Keratinocyte (primary cell): ENCODE data around the gene VDAC2. TPM values are rescaled to one million over a fixed set of nuclear protein-coding genes. Genes with fewer than 3 reads are reported as not detected.
"Not testable (repeated sequence)": the region's sequence is repeated elsewhere in the genome, so short reads cannot be mapped to it uniquely, and the experiment has no call there.

Experiments
- DNase-seq: peaks from one replicate; pipeline ENCODE4 v3.0.0-alpha.2; 2011; ENCODE audit warnings: low read depth, missing footprints, low spot score
- FAIRE-seq: peaks from 2 replicates; lab custom pipeline; 2011; peaks lifted over from hg19 to GRCh38; lab: Jason Lieb, UNC
- H2AFZ ChIP-seq: 2 replicates; pipeline ENCODE4 v1.6.0; 2012; ENCODE audit warnings: low read length, control low read depth, inconsistent platforms; ENCODE audit not compliant: control insufficient read depth
- H3K27ac ChIP-seq: 2 replicates; pipeline ENCODE4 v1.5.1; 2011; ENCODE audit warnings: low read length; ENCODE audit not compliant: control insufficient read depth, insufficient read depth
- H3K27me3 ChIP-seq: 3 replicates; pipeline ENCODE4 v1.6.0; 2011; ENCODE audit warnings: low read length; ENCODE audit not compliant: control insufficient read depth, insufficient read depth; ENCODE audit errors: extremely low read depth
- H3K36me3 ChIP-seq, 2 experiments: 2 replicates in 1 of 2; 3 replicates in 1 of 2; pipeline ENCODE4 v1.5.1; 2011; ENCODE audit warnings: low read length in 2 of 2, mild to moderate bottlenecking in 1 of 2; ENCODE audit not compliant: control insufficient read depth in 2 of 2, insufficient read depth in 2 of 2; ENCODE audit errors: extremely low read depth in 1 of 2
- H3K4me1 ChIP-seq: 3 replicates; pipeline ENCODE4 v1.5.1; 2011; ENCODE audit warnings: low read length; ENCODE audit not compliant: control insufficient read depth, insufficient read depth; ENCODE audit errors: extremely low read depth
- H3K4me2 ChIP-seq: 3 replicates; pipeline ENCODE4 v1.6.0; 2011; ENCODE audit warnings: low read depth, low read length; ENCODE audit not compliant: control insufficient read depth, insufficient read depth; ENCODE audit errors: extremely low read depth
- H3K4me3 ChIP-seq, 3 experiments: fragments of 200-600 bp in 1 of 3; sonication (generic) in 1 of 3; 2 replicates in 2 of 3; 3 replicates in 1 of 3; pipeline ENCODE4 v1.5.1; 2011 to 2016; ENCODE audit warnings: low read length in 3 of 3, mild to moderate bottlenecking in 3 of 3, control low read depth in 2 of 3, inconsistent platforms in 1 of 3, low read depth in 1 of 3, mixed read lengths in 1 of 3, mixed run types in 1 of 3, moderate library complexity in 1 of 3; ENCODE audit not compliant: control insufficient read depth in 2 of 3, insufficient read depth in 2 of 3; ENCODE audit errors: extremely low read depth in 1 of 3
- H3K79me2 ChIP-seq: 2 replicates; pipeline ENCODE4 v1.6.0; 2012; ENCODE audit warnings: low read length; ENCODE audit not compliant: control insufficient read depth, insufficient read depth
- H3K9ac ChIP-seq: 3 replicates; pipeline ENCODE4 v1.6.0; 2011; ENCODE audit warnings: low read length; ENCODE audit not compliant: control insufficient read depth, insufficient read depth; ENCODE audit errors: extremely low read depth
- H3K9me1 ChIP-seq: 3 replicates; pipeline ENCODE4 v1.6.0; 2011; ENCODE audit warnings: low read length; ENCODE audit not compliant: control insufficient read depth, insufficient read depth; ENCODE audit errors: extremely low read depth
- H3K9me3 ChIP-seq: 2 replicates; pipeline ENCODE4 v1.5.1; 2012; ENCODE audit warnings: low read depth, low read length; ENCODE audit not compliant: control insufficient read depth
- H4K20me1 ChIP-seq: 3 replicates; pipeline ENCODE4 v1.6.0; 2011; ENCODE audit warnings: low read length; ENCODE audit not compliant: control insufficient read depth, insufficient read depth; ENCODE audit errors: extremely low read depth
- CTCF ChIP-seq, 3 experiments: IDR thresholded peaks in 1 of 3; conservative IDR thresholded peaks in 1 of 3; optimal IDR thresholded peaks in 1 of 3; 2 replicates in 2 of 3; 3 replicates in 1 of 3; pipeline versions ENCODE3 to v1.5.1; 2011; ENCODE audit warnings: low read length in 3 of 3, mild to moderate bottlenecking in 3 of 3, moderate library complexity in 2 of 3, control low read depth in 1 of 3, inconsistent platforms in 1 of 3; ENCODE audit not compliant: insufficient read depth in 2 of 3; ENCODE audit errors: extremely low read depth in 1 of 3
- EZH2 ChIP-seq: IDR thresholded peaks from one replicate; pipeline ENCODE4 v1.6.1; 2012; ENCODE audit warnings: inconsistent platforms, mild to moderate bottlenecking, low read length, moderate library complexity
- dilution Hi-C: fragments of 300-500 bp; cut with MboI; formaldehyde crosslinking; loops from one replicate; pipeline ENCODE4 v1.7.0; 2020; ENCODE audit warnings: low sequenced_read_pairs; ENCODE audit not compliant: extremely low pct_ligation_motif_present
- polyA plus RNA-seq, 5 experiments: library from polyadenylated mRNA; depleted of rRNA in 3 of 5; stranded (reverse) in 3 of 5; stranded (forward) in 1 of 5; unstranded in 1 of 5; fragments of >200 nt; gene quantifications; 1 replicate in 1 of 5; 2 replicates in 3 of 5; 3 replicates in 1 of 5; pipeline versions ENCODE4 v1.2.1 to v1.2.3, GENCODE V29; 2011 to 2012; ENCODE audit warnings: missing spikeins in 2 of 5, low read depth in 1 of 5, low replicate concordance in 1 of 5

The VDAC2 gene
- polyA plus RNA-seq, 1 donor (not counting 4 experiments of a cell fraction or from before 2014, with no cell fraction given), result 152 TPM

GRCh38 chr10:75212343-75212742 is 1.7 kb downstream of the VDAC2 start:
- no peak for DNase-seq
- peaks cover 67% of the 10 kb centered on the region for H3K4me1 ChIP-seq
- H3K36me3 ChIP-seq, result peaks cover 5 to 36% of the 10 kb centered on the region in 2 experiments

GRCh38 chr10:75220274-75220673 is 9.7 kb downstream of the VDAC2 start:
- DNase-seq (no peak), FAIRE-seq (no peak)
- Histone ChIP-seq H4K20me1 (peaks cover 35% of the 10 kb centered on the region), H3K4me1 (peaks cover 43% of the 10 kb centered on the region), H3K79me2 (peaks cover 90% of the 10 kb centered on the region), H3K9me1 (peaks cover 2% of the 10 kb centered on the region), H3K4me2 (no peak overlapping the region), H3K27ac (no peak overlapping the region), H3K27me3 (no peaks in the 10 kb centered on the region), H3K36me3 (peaks cover 20 to 52% of the 10 kb centered on the region in 2 experiments), H3K9ac (no peak overlapping the region), H3K9me3 (no peaks in the 10 kb centered on the region), H2AFZ (no peak overlapping the region), H3K4me3 (no peak overlapping the region)
- dilution Hi-C loops, result no loop called here
- TF ChIP-seq CTCF (optimal IDR thresholded peaks at IDR 0.05 in 1 of 3, IDR thresholded peaks at IDR 0.05 in 1 of 3, conservative IDR thresholded peaks at IDR 0.05 in 1 of 3; ENCODE audit: extremely low read depth in 1 of 3, insufficient read depth in 2 of 3, low read length in 3 of 3), result no peak
- no peak for TF ChIP-seq EZH2

More at GRCh38 chr10:75212343-75212742, 1.7 kb downstream of the VDAC2 start:
- Histone ChIP-seq H3K4me3 (peak overlapping the region; percentile 83 to 96 (median 92)), H3K27ac (peak overlapping the region; percentile 100), H3K9me1 (no peaks in the 10 kb centered on the region), H3K9ac (peak overlapping the region; percentile 100), H3K27me3 (no peaks in the 10 kb centered on the region), H2AFZ (no peak overlapping the region), H3K4me2 (peak overlapping the region; percentile 93), H4K20me1 (peaks cover 13% of the 10 kb centered on the region), H3K79me2 (peaks cover 60% of the 10 kb centered on the region), H3K9me3 (no peaks in the 10 kb centered on the region)
- no peak for FAIRE-seq
- TF ChIP-seq EZH2, result no peak
- dilution Hi-C loops, result no loop called here

GRCh38 chr10:75221492-75221891 is 10.9 kb downstream of the VDAC2 start:
- H3K9me1 ChIP-seq, H3K27me3 ChIP-seq, DNase-seq, H2AFZ ChIP-seq, H3K27ac ChIP-seq, H3K9ac ChIP-seq, FAIRE-seq, dilution Hi-C loops, H3K9me3 ChIP-seq, H3K4me2 ChIP-seq, H3K4me3 ChIP-seq: not testable (repeated sequence)
- H3K36me3 ChIP-seq, result peaks cover 19 to 51% of the 10 kb centered on the region in 2 experiments
- peaks cover 87% of the 10 kb centered on the region for H3K79me2 ChIP-seq
- peaks cover 40% of the 10 kb centered on the region for H4K20me1 ChIP-seq
- peaks cover 43% of the 10 kb centered on the region for H3K4me1 ChIP-seq
